ENCODE data around the gene FBXW10.
"Not testable (repeated sequence)": the region's sequence is repeated elsewhere in the genome, so short reads cannot be mapped to it uniquely, and the experiment has no call there.

FBXW10 gene

GRCh38 chr17:18753829-18754409 lies 10.1 kb downstream of the FBXW10 start:
- not testable (repeated sequence) for DNase-seq (ENCODE audit: low spot score)

GRCh38 chr17:18755969-18756368 lies 12.1 kb downstream of the FBXW10 start:
- DNase-seq (ENCODE audit: low spot score) = not testable (repeated sequence)

DNA sequence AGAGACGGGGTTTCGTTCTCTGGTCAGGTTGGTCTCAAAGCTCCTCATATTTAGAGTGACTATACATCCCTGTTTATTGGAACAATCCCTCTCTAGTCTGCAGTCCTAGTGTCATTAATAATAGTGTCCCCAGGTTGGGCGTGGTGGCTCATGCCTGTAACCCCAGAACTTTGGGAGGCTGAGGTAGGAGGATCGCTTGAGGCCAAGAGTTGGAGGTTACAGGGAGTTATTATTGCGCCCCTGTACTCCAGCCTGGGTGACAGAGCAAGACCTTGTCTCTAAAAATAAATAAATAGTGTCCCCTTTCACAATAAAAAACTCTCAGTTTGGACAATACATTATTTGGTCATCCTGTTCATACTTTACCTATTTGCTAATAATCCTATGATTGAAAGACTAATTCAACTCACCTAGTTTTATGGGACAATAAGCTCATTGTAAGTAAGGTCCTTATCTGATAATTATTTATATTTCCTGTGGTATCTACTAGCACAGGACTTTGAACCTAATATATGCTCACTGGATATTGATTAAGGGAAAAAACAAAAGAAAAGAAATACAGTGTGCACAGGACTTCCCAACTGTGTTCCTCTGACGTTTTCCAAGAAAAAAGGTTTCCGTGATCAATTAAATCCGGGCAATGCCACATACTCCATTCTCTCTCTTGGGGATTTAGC lies 13.7 kb downstream of the FBXW10 start:
- DNase-seq (ENCODE audit: low spot score) = not testable (repeated sequence)

DNA sequence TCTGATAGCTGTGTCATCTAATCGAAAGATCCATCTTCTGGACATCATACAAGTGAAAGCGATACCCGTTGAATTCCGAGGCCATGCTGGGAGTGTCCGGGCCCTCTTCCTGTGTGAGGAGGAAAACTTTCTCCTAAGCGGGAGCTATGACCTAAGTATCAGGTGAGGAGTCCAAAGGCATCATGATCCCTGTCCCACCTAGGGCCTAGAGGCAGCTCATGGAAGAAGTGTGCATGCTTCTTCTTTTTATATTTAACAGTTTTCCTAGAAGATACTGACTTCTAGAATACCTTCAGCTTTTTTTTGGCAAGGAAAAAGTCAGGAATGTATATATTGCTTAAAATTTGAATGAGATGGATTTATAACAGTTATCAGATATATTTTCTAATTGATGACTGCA lies 14.5 kb downstream of the FBXW10 start:
- DNase-seq (ENCODE audit: low spot score) = not testable (repeated sequence)

DNA sequence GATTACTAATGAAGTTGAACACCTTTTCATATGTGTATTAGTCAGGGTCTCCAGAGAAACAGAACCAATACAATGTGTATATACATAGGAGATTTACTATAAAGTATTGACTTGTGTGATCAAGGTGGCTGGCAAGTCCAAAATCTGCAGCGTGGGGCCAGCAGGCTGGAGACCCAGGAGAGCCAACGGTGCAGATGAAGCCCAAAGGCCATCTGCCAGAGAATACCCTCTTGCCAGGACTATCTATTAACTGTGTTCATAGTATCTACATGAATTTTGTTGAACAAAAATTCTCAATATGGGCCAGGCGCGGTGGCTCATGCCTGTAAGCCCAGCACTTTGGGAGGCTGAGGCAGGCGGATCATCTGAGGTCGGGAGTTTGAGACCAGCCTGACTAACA lies 16.4 kb downstream of the FBXW10 start:
- DNase-seq (ENCODE audit: low spot score) = not testable (repeated sequence)

GRCh38 chr17:18770572-18770971 lies 26.7 kb downstream of the FBXW10 start:
- DNase-seq (ENCODE audit: low spot score) = not testable (repeated sequence)

DNA sequence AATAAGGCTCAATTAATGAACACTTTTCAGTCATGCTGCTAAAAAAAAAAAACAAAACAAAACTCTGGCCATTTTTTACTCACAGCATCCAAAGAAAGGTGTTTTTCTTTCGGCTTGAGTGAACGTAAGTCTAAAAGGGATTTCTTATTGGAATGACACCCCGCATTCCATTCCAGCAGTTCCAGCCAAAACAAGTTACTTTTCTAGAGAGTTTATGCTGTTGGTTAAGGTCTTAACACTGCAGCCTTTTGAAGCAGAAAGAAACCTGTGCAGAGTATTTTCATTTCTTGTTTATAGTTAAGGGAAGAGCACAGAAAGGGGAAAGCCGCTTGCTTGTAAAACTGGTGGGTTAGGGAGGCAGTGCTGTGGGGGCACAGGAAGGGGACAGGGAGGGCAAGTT lies 27.2 kb downstream of the FBXW10 start:
- DNase-seq (ENCODE audit: low spot score) = not testable (repeated sequence)

DNA sequence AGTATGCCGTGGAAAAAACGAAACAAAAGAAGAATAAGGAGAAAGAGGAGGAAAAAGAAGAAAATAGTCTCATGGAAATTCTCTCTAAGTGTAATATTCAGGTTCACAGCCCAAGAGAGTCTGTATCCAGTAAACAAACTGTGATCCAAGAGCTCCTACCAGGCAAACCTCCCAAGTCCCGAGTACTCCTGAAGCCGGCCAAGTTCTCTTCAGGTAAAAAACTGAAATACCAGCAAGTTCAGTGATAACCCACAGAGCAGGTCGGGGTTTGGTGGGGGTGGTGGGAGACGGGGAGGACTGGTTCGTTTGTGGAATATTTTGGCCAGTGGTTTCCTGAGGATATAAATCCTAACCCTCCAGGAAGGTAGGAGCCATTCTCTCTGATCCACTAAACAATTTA lies 28.6 kb downstream of the FBXW10 start:
- no peak for DNase-seq (ENCODE audit: low spot score)

- peak; percentile 27 for DNase-seq (ENCODE audit: low spot score)
Measured at GRCh38 chr17:18780991-18781718, 37.3 kb downstream of the FBXW10 start, which contains the start of gene TVP23B. TSS of gene TVP23B (plus strand) at chr17:18781183. CDS start at chr17:18781294, 111 bp downstream.

GRCh38 chr17:18781805-18782204 lies 38.0 kb downstream of the FBXW10 start:
- not testable (repeated sequence) for DNase-seq (ENCODE audit: low spot score)

DNA sequence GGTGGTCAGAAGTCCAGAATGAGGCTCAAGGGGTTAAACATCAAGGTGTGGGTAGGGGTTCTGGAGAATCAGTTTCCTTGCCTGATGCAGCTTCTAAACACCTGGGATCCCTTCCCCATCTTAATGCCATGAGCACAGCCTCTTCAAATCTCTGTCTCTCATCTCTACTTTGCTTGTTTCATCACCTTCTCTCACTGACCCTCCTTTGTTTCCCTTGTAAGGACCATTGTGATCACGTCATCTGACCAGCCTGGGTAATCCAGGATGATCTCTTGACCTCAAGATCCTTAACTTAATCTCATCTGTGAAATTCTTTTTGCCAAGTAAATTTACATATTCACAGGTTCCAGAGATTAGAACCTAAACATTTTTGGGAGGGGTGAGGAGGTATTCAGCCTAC lies 42.1 kb downstream of the FBXW10 start:
- DNase-seq (ENCODE audit: low spot score) = not testable (repeated sequence)

- DNase-seq (ENCODE audit: low spot score) = not testable (repeated sequence)
Measured at GRCh38 chr17:18786890-18787289, 43.0 kb downstream of the FBXW10 start.

DNA sequence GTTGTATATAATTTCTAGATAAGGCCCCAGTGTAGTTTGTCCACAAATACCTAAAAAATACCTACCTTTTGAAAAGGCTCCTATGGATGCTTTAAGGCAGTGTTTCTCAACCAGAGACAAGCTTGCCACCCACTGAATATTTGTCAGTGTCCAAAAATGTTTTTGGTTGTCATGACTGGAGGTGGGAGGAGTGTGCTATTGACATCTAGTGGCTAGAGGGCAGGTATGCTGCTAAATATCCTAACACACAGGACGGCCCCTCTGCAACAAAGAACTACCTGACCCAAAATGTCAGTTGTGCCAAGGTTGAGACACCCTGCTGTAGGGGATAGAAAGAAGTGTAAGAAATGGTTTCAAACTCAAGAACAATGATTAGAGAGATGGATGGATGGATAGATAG lies 47.5 kb downstream of the FBXW10 start:
- not testable (repeated sequence) for DNase-seq (ENCODE audit: low spot score)

DNA sequence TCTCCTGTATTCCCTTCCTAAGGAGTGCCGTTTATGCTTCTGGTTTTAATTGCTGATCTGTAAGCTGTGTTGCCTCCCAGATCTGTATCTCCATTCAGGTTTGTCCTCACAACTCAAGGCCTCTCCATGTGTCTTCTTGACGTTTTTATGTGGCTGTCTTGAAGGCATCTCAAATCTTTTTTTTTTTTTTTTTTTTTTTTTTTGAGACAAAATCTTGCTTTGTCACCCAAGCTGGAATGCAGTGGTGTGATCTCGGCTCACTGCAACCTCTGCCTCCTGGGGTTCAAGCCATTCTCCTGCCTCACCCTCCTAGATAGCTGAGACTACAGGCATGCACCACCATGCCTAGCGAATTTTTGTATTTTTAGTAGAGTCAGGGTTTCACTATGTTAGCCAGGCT lies 51.0 kb downstream of the FBXW10 start:
- DNase-seq (ENCODE audit: low spot score) = not testable (repeated sequence)

GRCh38 chr17:18796887-18797286 lies 53.0 kb downstream of the FBXW10 start:
- not testable (repeated sequence) for DNase-seq (ENCODE audit: low spot score)

- not testable (repeated sequence) for DNase-seq (ENCODE audit: low spot score)
Measured at GRCh38 chr17:18803458-18804245, 59.8 kb downstream of the FBXW10 start.

DNA sequence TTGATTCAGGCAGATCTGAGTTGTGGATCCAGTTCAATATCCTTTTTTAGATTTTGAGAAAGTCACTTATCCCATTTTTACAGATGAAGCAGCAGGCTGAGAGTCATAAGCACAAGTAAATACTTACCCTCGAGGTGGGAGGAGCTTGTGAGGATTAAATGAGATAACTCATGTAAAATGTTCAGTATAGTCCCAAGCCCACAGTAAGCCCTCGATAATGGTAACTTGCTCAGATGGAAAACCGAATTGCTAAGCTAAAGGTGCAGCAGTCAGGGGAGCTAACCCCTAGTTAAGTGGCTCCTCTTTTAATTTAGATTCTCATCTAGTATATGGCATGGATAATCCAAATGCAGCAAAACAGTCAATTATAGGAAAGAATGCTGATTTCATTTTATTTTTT lies 72.1 kb downstream of the FBXW10 start:
- DNase-seq (ENCODE audit: low spot score) = not testable (repeated sequence)

DNA sequence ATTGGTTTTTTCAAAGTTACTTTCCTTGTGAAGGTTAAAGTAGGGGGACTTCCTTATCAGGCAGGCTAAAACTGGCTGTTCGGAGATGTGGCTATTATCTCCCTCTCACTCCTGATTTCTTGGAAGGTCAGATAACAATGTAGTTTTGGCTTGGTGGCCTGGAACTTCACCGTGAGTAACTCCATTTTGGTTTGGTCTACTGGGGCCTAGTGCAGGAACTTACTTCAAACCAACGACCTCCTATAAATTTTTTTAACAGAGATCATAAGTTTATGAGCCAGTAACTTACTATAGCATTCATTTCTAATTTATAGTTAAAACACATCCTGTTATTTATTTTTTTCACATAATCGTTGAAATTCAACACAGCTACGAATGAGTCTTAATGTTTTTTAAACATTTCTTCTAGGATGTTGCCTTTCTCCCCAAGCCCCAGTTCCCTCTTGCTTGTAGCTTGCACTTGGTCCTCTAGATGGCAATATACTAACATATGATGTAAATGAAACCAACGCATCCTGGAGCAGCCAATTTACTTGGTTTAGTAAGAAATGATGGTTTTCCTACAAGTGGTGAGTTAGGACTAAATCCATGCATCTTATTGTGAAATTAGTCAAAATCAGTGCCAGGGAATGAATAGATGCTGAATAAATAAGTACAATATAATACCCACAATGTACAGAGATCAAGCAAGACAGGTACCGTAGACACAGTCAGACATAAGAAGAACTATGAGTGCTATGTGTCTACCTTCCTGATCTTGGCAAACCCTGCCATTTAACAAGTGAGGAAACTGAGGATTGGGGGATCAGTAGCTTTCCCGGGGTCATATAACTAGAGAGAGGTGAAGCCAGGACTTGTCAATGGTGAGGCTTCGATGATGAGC lies 72.9 kb downstream of the FBXW10 start:
- DNase-seq (ENCODE audit: low spot score) = not testable (repeated sequence)

GRCh38 chr17:18821430-18821829 lies 77.6 kb downstream of the FBXW10 start:
- not testable (repeated sequence) for DNase-seq (ENCODE audit: low spot score)

DNA sequence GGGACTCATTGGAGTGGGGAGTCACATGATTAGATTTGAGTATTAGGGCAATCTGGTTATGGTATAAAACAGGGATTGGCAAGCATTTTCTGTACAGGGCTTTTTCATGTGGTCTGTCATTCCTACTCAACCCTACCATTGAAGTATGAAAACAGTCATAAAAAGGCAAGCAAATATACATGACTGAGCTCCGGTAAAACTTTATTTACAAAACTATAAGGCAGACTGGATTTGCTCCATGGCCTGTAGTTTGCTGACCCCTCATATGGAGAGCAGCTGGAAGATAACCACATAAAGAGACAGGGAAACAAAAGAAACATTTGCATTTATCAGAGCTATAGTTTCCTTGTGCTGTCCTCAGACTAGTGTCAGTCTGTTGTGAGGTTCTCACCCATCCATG lies 83.8 kb downstream of the FBXW10 start:
- not testable (repeated sequence) for DNase-seq (ENCODE audit: low spot score)

All from HuH-7.5 (cell line).